Retina (tissue), 1 donor: ENCODE results near the gene LMNTD2.
A peak's percentile ranks its signal among the peaks of the same experiment; 100 is the strongest.

Experiments
- DNase-seq: peaks from one replicate; pipeline ENCODE4 v3.0.0-alpha.2; 2016

Gene LMNTD2

DNA sequence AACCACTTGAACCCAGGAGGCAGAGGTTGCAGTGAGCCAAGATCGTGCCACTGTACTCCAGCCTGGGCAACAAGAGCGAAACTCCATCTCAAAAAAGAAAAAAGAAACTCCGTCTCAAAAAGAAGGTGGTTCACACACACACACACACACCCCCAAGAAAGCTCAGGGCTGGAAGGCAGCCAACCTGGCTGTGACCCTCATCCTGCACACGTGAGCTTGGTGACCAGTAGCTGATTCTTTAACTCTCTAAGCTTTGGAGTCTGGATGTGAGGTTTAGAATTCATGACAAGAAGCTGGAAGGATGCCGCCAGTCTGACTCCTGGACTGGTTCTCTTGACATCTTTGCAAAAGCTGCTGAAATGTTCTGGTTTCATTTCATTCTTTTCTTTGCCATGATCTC lies 51.6 kb downstream of the LMNTD2 start:
- DNase-seq, result no peak

GRCh38 chr11:507727-508515 lies 52.6 kb downstream of the LMNTD2 start:
- DNase-seq, result no peak

DNA sequence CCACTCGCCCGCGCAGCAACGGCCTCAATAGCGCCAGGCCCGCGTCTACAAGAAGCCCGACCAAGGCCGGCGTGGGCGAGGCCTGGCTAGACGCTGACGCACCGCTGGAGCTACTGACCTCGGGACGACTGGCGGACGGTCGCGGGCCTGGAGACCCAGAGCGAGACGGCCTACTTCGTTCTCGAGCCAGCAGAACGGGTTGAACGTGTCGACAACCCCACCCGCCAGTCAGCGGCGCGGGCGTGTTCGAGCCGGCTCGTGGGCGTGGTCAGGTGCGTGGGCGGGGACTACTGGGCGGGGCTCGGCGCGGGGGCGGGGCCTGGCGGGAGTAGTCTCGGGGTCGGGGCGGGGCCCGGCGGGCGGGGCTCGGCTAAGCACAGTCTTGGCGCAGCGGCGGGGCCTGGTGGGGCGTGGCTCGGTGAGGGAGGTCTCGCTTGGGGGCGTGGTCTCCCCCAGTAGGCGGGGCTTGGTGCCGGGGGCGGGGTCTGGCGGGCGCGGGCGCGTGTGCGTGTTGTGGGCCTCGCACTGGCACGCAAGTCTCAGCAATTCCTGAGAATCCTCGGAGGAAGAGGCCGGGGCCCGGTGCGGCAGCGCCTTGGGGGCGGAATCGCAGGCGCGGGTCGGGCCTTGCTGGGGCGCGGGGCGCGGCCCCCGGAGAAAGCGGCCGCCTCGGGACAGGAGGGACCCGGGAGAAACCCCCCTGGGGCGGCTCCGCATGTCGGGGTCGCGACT lies 53.4 kb downstream of the LMNTD2 start, which contains the start of gene RNH1:
TSS of gene RNH1 (minus strand) at position 248 of the 732 bp plus-strand sequence. CDS start 5,080 bp downstream, outside the sequence.
- DNase-seq, result peak; percentile 87

DNA sequence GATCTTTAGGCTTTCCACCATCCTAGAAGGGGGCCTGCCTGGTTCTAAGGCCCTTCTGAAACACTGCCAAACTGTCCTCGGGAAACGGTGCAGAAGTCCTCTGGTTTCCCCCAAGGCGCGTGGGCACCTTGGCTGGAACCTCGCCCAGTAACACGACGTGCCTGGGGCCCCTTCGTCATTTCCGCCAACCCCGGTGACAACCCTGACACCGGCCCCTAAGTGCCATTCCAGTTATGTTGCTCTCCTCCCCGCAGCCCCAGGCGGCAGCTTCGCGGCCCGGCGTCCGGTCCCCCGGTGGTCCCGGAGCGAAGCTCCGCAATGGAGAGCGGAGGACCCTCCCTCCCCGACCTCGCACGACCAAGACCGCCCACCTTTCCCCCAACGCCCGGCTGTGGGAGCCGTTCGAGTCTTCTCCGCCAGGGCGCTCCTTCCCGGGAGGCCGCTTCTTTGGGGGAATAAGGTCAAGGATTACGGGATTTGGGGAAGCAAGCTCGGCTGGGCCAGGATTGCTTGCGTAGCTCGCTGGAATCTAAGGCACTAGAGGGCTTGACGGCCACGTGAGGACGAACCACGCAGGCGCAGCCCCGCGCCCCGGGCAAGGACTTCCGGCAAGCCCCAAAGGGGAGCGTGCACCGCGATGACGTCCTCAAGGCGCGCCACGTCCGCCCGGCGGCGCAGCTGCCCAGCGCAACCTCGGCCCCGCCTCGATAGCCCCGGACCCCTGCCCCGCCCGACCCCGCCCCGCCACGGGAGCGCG lies 54.1 kb downstream of the LMNTD2 start:
- DNase-seq, result peak; percentile 98

DNA sequence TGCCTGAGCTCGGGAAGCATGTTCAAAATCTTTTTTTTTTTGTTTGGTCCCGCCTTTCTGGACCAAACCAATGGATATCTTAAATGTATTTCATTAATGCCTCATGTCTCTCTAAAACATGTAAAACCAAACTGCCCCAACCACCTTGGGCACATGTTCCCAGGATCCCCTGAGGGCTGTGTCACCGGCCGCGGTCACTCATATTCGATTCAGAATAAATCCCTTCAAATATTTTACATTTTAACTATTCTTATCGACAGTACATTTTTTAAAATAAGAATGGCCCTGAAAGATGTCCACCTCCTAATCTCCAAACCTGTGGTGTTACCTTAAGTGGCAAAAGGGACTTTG lies 55.6 kb downstream of the LMNTD2 start:
- DNase-seq, result no peak
